Fibroblast of gingiva (primary cell): Measurements from ENCODE around the gene DOHH.

Experiments
- DNase-seq: peaks from one replicate; pipeline ENCODE4 v3.0.0-alpha.2; 2011; ENCODE audit warnings: low read depth

Gene DOHH

GRCh38 chr19:3501780-3502179, 1.3 kb upstream of the DOHH start:
- no peak for DNase-seq

- no peak for DNase-seq
These were observed 591 bp downstream of the DOHH start for GRCh38 chr19:3499738-3500428.

- DNase-seq = no peak
These were observed 2.5 kb downstream of the DOHH start for GRCh38 chr19:3497757-3498520.

- no peak for DNase-seq
These were observed 3.8 kb downstream of the DOHH start for GRCh38 chr19:3496392-3497273.

- DNase-seq = no peak
These were observed 5.9 kb downstream of the DOHH start for GRCh38 chr19:3494559-3494958.

- DNase-seq = no peak
These were observed 6.4 kb downstream of the DOHH start for GRCh38 chr19:3494051-3494450.

GRCh38 chr19:3493651-3494050, 6.8 kb downstream of the DOHH start:
- no peak for DNase-seq

GRCh38 chr19:3492919-3493318, 7.6 kb downstream of the DOHH start:
- no peak for DNase-seq

GRCh38 chr19:3492131-3492839, 8.2 kb downstream of the DOHH start:
- no peak for DNase-seq

GRCh38 chr19:3491396-3492119, 8.9 kb downstream of the DOHH start:
- DNase-seq = no peak

- no peak for DNase-seq
These were observed 17.2 kb downstream of the DOHH start, which contains the start of gene SMIM44 for GRCh38 chr19:3483226-3483628. SMIM44 (minus strand) TSS chr19:3483441; CDS start chr19:3483403, 38 bp downstream.

- DNase-seq = no peak
These were observed 17.8 kb downstream of the DOHH start for GRCh38 chr19:3482507-3483225.

GRCh38 chr19:3481241-3482090, 19.0 kb downstream of the DOHH start:
- no peak for DNase-seq

- no peak for DNase-seq
These were observed 19.9 kb downstream of the DOHH start, which contains the start of gene SMIM24 for GRCh38 chr19:3480383-3481091. SMIM24 (minus strand) TSS chr19:3480525; CDS start chr19:3480463, 62 bp downstream.

GRCh38 chr19:3479834-3480215, 20.6 kb downstream of the DOHH start:
- no peak for DNase-seq

- no peak for DNase-seq
These were observed 21.2 kb downstream of the DOHH start for GRCh38 chr19:3479177-3479833.

GRCh38 chr19:3478409-3479176, 21.9 kb downstream of the DOHH start:
- DNase-seq = no peak
